Stimulated activated CD4-positive, alpha-beta T cell treated with anti-CD3 and anti-CD28 coated beads, TNF-alpha, amount 100 ng/mL, for 1 hour (primary cell): Measurements from ENCODE around the gene LAMA2.

Experiments
- DNase-seq, 3 donors: peaks; one replicate each; pipeline ENCODE4 v3.0.0-alpha.2; 2020; ENCODE audit warnings: low read depth in 3 of 3, low spot score in 1 of 3

Gene LAMA2

DNA sequence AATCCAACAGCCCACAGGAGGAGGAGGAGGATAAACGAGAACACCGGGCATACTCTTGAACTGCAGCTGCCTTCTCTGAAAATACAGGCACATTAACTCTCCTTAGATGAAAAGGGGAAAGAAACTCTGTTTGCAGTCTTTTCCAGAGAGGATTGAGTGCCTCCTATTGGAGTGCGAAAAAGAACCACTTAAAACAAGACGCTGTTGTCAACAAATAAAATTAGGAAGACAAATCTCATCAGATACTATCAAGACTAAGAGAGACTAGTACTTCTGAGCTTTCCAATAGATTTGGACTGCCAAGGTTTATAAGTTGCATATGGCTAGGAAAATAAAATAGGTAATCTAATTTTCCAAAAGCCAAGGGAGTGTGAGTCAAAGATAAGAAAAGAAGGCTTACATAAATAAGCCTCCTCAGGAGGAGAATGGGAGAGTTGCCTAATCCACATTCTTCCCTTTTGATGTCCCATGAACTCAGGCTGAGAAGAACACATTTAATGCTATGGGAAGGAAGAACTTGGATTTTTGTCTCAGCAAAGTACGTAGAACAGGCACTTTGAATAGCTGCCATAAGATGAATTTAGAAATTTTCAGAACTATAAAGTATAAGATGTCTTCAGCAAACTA is 672.4 kb downstream of the LAMA2 start:
- no peak for DNase-seq

DNA sequence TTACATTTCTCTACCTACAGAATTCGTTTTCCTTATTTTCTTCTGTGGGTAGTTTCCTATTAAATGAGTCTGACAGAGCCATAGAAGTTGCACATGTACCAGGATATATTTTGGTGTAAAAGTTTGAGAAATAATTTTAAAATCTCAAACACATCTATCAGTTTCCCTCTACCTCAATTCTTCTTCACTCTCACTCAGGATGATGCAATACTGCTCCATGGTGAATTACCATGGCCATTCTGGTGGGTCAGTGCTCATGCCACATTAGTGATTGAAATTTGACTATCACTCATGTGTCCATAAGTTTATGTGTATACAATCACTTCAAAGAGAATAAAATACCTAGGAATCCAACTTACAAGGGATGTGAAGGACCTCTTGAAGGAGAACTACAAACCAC is 675.3 kb downstream of the LAMA2 start:
- DNase-seq = no peak

DNA sequence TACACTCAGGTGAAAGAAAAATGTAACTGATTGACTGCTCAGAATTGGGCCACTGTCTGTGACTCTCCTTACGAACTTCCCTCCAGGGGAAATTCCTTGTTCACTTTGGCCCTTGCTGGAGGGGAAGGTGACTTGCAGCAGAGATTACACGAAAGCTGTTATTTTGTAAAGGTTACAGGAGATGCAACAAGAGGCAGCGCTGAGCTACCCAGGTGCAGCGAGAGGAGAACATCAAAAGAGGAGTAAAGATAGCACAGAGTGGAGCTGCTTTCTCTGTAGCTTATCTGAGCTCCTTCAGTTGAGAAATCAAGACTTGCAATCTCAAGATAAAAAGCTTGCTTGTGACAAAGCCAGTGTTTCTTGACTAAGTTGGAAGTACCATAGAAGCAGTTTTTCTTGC is 682.4 kb downstream of the LAMA2 start:
- no peak for DNase-seq

DNA sequence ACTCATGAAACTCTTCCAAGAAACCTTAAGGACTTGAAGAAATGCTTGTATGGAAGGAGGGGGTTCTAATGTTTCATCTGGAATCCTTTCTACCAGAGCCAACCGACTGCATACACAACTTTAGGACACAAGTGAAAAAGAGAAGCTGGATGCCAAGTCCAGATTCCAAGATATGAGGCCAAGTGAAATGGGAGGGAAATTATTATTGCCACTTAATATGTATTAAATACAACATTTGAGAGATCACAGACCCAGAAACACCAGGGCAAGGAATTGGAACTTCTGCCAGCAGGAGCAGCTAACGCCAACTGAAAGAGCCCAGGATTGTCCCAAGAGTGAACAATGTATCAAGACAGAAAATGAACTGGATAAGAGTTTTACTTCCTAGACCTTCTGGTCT is 682.9 kb downstream of the LAMA2 start:
- no peak for DNase-seq
